Body of pancreas (tissue), 4 donors: ENCODE measurements around the gene WDR5B.

Source experiments
- CTCF ChIP-seq, 7 experiments: fragments of 450-650 bp in 4 of 7; fragments of 200-600 bp in 3 of 7; sonication (generic) in 3 of 7; IDR thresholded peaks; one replicate each; pipeline ENCODE4 v1.5.1; 2016 to 2019; ENCODE audit warnings: antibody characterized with exemption in 7 of 7
- POLR2A ChIP-seq, 3 donors: fragments of 450-650 bp; IDR thresholded peaks; one replicate each; pipeline ENCODE4 v1.6.1; 2016; ENCODE audit warnings: antibody characterized with exemption in 3 of 3, mild to moderate bottlenecking in 2 of 3

GRCh38 chr3:122415762-122416654 lies at the start of gene WDR5B:
- TF ChIP-seq CTCF (IDR thresholded peaks at IDR 0.05) (peak in 4 of 7 experiments; percentile 17 to 23 (median 19)), POLR2A (IDR thresholded peaks at IDR 0.05) (peak; percentile 81 to 95 (median 94))
